ENCODE data around the gene PLEKHA3.

DNA sequence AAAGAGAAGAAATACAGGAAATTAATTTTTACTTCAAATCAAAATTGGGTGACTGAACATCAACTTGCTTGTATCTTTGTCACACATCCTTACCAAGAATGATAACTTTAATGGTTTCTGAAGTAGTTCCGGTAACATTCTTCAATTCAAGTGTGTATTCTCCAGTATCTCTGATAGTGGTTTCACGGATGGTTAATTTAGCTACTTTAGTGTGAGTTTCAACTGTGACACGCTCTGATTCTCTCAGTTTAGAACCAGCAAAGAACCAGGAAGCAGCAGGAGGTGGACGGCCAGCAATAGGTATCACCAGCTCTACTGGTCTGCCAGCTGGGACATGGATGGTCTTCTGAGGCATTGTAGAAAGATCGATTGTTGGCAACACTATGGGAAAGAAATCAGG, 62.3 kb downstream of the PLEKHA3 start:
- TF ChIP-seq EZH2phosphoT487 (IDR thresholded peaks at IDR 0.05; ENCODE audit: borderline replicate concordance), result no peak
- TF ChIP-seq, protein P1, sequence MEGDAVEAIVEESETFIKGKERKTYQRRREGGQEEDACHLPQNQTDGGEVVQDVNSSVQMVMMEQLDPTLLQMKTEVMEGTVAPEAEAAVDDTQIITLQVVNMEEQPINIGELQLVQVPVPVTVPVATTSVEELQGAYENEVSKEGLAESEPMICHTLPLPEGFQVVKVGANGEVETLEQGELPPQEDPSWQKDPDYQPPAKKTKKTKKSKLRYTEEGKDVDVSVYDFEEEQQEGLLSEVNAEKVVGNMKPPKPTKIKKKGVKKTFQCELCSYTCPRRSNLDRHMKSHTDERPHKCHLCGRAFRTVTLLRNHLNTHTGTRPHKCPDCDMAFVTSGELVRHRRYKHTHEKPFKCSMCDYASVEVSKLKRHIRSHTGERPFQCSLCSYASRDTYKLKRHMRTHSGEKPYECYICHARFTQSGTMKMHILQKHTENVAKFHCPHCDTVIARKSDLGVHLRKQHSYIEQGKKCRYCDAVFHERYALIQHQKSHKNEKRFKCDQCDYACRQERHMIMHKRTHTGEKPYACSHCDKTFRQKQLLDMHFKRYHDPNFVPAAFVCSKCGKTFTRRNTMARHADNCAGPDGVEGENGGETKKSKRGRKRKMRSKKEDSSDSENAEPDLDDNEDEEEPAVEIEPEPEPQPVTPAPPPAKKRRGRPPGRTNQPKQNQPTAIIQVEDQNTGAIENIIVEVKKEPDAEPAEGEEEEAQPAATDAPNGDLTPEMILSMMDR (conservative IDR thresholded peaks at IDR 0.05; ENCODE audit: low read length), result no peak
